ENCODE data around the gene TCAIM. TPM values are rescaled to one million over a fixed set of nuclear protein-coding genes. Genes with fewer than 3 reads are reported as not detected.

The TCAIM gene
- total and polyA plus RNA-seq, 2 of the 4 experiments (the other 2 are of a cell fraction), result 11.0 to 21.5 TPM

- no peak overlapping the region for H3K4ac ChIP-seq (ENCODE audit: low read depth, low read length)
- intact Hi-C loops (cut with micrococcal nuclease) (no loop called here), in situ Hi-C loops (cut with MboI; ENCODE audit: low sequenced_read_pairs) (no loop called here), dilution Hi-C loops (cut with HindIII; ENCODE audit: low sequenced_read_pairs, unreplicated experiment) (no loop called here)
- TF ChIP-seq MAZ (IDR thresholded peaks at IDR 0.05; ENCODE audit: borderline replicate concordance, low read depth, low read length), result no peak
- TF ChIP-seq FOS (IDR thresholded peaks at IDR 0.05; ENCODE audit: low read depth, low read length), result no peak
- TF ChIP-seq RCOR1 (IDR thresholded peaks at IDR 0.05; ENCODE audit: insufficient replicate concordance, low read length), result no peak
- no peak for TF ChIP-seq POLR2A (IDR thresholded peaks at IDR 0.05; ENCODE audit: low read depth, low read length)
- TF ChIP-seq BHLHE40 (IDR thresholded peaks at IDR 0.05; ENCODE audit: low read depth, low read length), result no peak
- TF ChIP-seq NFE2L2 (IDR thresholded peaks at IDR 0.05; ENCODE audit: low read depth, low read length), result no peak
- no peak for TF ChIP-seq ELK1 (IDR thresholded peaks at IDR 0.05; ENCODE audit: borderline replicate concordance, low read depth, low read length)
- no peak overlapping the region for H3K4me3 ChIP-seq (ENCODE audit: insufficient read depth, low read depth, low read length)
- H3K23ac ChIP-seq (ENCODE audit: low read depth, low read length), result no peak overlapping the region
- BruUV-seq (replicated peaks), result no TSS peak
- no peak overlapping the region for H2BK20ac ChIP-seq (ENCODE audit: low read depth, low read length)
- no peak overlapping the region for H3K14ac ChIP-seq (replicated peaks; ENCODE audit: low read depth, low read length)
- H3K27me3 ChIP-seq (ENCODE audit: control insufficient read depth, insufficient read depth, low read length), result no peaks in the 10 kb centered on the region
- H3K9me1 ChIP-seq (ENCODE audit: insufficient read depth, low read length), result no peaks in the 10 kb centered on the region
- H2AK5ac ChIP-seq (ENCODE audit: low read depth, low read length), result no peak overlapping the region
- ATAC-seq (ENCODE audit: low read depth) (no peak), DNase-seq (no peak)
- ChIA-PET POLR2A (ENCODE audit: unreplicated experiment) (no interaction called here), CTCF (no interaction called here)
- no peak overlapping the region for H3K4me2 ChIP-seq (ENCODE audit: low read depth, low read length)
- no peak overlapping the region for H4K8ac ChIP-seq (ENCODE audit: low read depth in 2 of 2, low read length in 2 of 2)
- H3K36me3 ChIP-seq (ENCODE audit: control insufficient read depth, insufficient read depth, low read length), result peaks cover 5% of the 10 kb centered on the region
- H3K4me1 ChIP-seq (ENCODE audit: control insufficient read depth, insufficient read depth, low read length), result no peaks in the 10 kb centered on the region
- H2AK9ac ChIP-seq (replicated peaks; ENCODE audit: low read depth, low read length, poor library complexity), result no peak overlapping the region
- H3K79me1 ChIP-seq (ENCODE audit: low read depth in 1 of 2, low read length in 2 of 2), result no peaks in the 10 kb centered on the region
- no peak overlapping the region for H2BK15ac ChIP-seq (ENCODE audit: low read depth, low read length)
- no peak overlapping the region for H2BK5ac ChIP-seq (ENCODE audit: low read depth, low read length, poor library complexity, severe bottlenecking)
- no peak overlapping the region for H3K18ac ChIP-seq (ENCODE audit: low read depth, low read length)
- no peak overlapping the region for H3K27ac ChIP-seq (ENCODE audit: insufficient read depth, low read length)
- H4K20me1 ChIP-seq (ENCODE audit: insufficient read depth, low read length), result no peaks in the 10 kb centered on the region
- H3K9me3 ChIP-seq (ENCODE audit: control insufficient read depth, insufficient read depth, low read length), result no peaks in the 10 kb centered on the region
- no peak overlapping the region for H3K9ac ChIP-seq (ENCODE audit: low read depth, low read length)
- no peak overlapping the region for H2BK120ac ChIP-seq (ENCODE audit: low read depth, low read length)
- no CpG with 5 or more reads among the region's 1 CpG for WGBS, 2 experiments (ENCODE audit: extremely low coverage in 2 of 2, insufficient read length in 1 of 2)
- H4K5ac ChIP-seq (ENCODE audit: low read depth, low read length), result no peak overlapping the region
- H4K91ac ChIP-seq (ENCODE audit: insufficient read depth, low read depth, low read length), result no peak overlapping the region
- no peak overlapping the region for H2AFZ ChIP-seq (replicated peaks; ENCODE audit: low read length, poor library complexity)
- no peak overlapping the region for H3K56ac ChIP-seq (ENCODE audit: extremely low read depth, insufficient read depth, low read length)
These were observed 36.9 kb downstream of the TCAIM start for GRCh38 chr3:44375450-44375849.
